Mesenchymal stem cell (in vitro differentiated cells and primary cell): ENCODE measurements around the gene CDH16.

ENCODE experiments used
- DNase-seq: peaks from one replicate; pipeline ENCODE4 v3.0.0-alpha.2; 2013
- H2AFZ ChIP-seq: one replicate; pipeline ENCODE4 v1.6.1; 2013; ENCODE audit warnings: low read depth, mild to moderate bottlenecking, control low read depth, inconsistent platforms, low read length, moderate library complexity
- H2AK5ac ChIP-seq: 2 replicates; pipeline ENCODE4 v1.6.1; 2013; ENCODE audit warnings: low read length, moderate library complexity, mild to moderate bottlenecking, inconsistent platforms; ENCODE audit not compliant: severe bottlenecking
- H2BK120ac ChIP-seq: one replicate; pipeline ENCODE4 v1.6.1; 2013; ENCODE audit warnings: low read depth, mild to moderate bottlenecking, inconsistent platforms, low read length, moderate library complexity
- H2BK12ac ChIP-seq, 2 experiments: one replicate each; pipeline ENCODE4 v1.6.1; 2013; ENCODE audit warnings: inconsistent platforms in 2 of 2, low read length in 2 of 2, mild to moderate bottlenecking in 2 of 2, moderate library complexity in 2 of 2, control low read depth in 1 of 2
- H2BK15ac ChIP-seq: one replicate; pipeline ENCODE4 v1.6.1; 2013; ENCODE audit warnings: mild to moderate bottlenecking, low read depth, inconsistent platforms; ENCODE audit not compliant: poor library complexity, severe bottlenecking
- H2BK5ac ChIP-seq: 2 replicates; pipeline ENCODE4 v1.6.1; 2013; ENCODE audit warnings: low read depth, mild to moderate bottlenecking, low read length, control low read depth, inconsistent platforms; ENCODE audit not compliant: poor library complexity, severe bottlenecking
- H3K14ac ChIP-seq, 2 experiments: one replicate each; pipeline ENCODE4 v1.6.1; 2013; ENCODE audit warnings: inconsistent platforms in 2 of 2, low read length in 2 of 2, control low read depth in 1 of 2, mild to moderate bottlenecking in 1 of 2, moderate library complexity in 1 of 2
- H3K18ac ChIP-seq, 2 experiments: one replicate each; pipeline ENCODE4 v1.6.1; 2013; ENCODE audit warnings: inconsistent platforms in 2 of 2, low read length in 2 of 2, control low read depth in 1 of 2, low read depth in 1 of 2, mild to moderate bottlenecking in 1 of 2
- H3K23ac ChIP-seq, 2 experiments: one replicate each; pipeline ENCODE4 v1.6.1; 2013; ENCODE audit warnings: inconsistent platforms in 2 of 2, low read length in 2 of 2, mild to moderate bottlenecking in 2 of 2, moderate library complexity in 2 of 2, control low read depth in 1 of 2
- H3K27ac ChIP-seq: 2 replicates; pipeline ENCODE4 v1.5.1; 2013; ENCODE audit warnings: mild to moderate bottlenecking, moderate library complexity, low read length, control low read depth, inconsistent platforms; ENCODE audit not compliant: poor library complexity, severe bottlenecking
- H3K27me3 ChIP-seq, 2 experiments: 2 replicates each; pipeline versions ENCODE4 v1.6.1 to v1.7.0; 2013; ENCODE audit warnings: low read length in 2 of 2, mild to moderate bottlenecking in 2 of 2, moderate library complexity in 2 of 2, control low read depth in 1 of 2, inconsistent platforms in 1 of 2; ENCODE audit not compliant: control insufficient read depth in 1 of 2, insufficient read depth in 1 of 2
- H3K36me3 ChIP-seq, 2 experiments: 2 replicates each; pipeline versions ENCODE4 v1.6.1 to v1.7.0; 2013; ENCODE audit warnings: low read length in 2 of 2, control low read depth in 1 of 2, inconsistent platforms in 1 of 2, low read depth in 1 of 2, mild to moderate bottlenecking in 1 of 2; ENCODE audit not compliant: insufficient read depth in 2 of 2, control insufficient read depth in 1 of 2
- H3K4ac ChIP-seq, 2 experiments: one replicate each; pipeline ENCODE4 v1.6.1; 2013; ENCODE audit warnings: inconsistent platforms in 2 of 2, low read length in 2 of 2, mild to moderate bottlenecking in 2 of 2, moderate library complexity in 2 of 2, control low read depth in 1 of 2, low read depth in 1 of 2
- H3K4me1 ChIP-seq: 2 replicates; pipeline ENCODE4 v1.6.1; 2013; ENCODE audit warnings: low read depth, low read length, control low read depth; ENCODE audit not compliant: control insufficient read depth, insufficient read depth
- H3K4me2 ChIP-seq: 2 replicates; pipeline ENCODE4 v1.6.1; 2013; ENCODE audit warnings: low read length, mild to moderate bottlenecking, inconsistent platforms; ENCODE audit not compliant: poor library complexity, severe bottlenecking
- H3K4me3 ChIP-seq, 2 experiments: 2 replicates each; pipeline versions ENCODE4 v1.5.1 to v1.7.0; 2013; ENCODE audit warnings: low read length in 2 of 2, mild to moderate bottlenecking in 2 of 2, control low read depth in 1 of 2, low read depth in 1 of 2; ENCODE audit not compliant: insufficient read depth in 1 of 2
- H3K79me1 ChIP-seq: replicated peaks from 2 replicates; pipeline ENCODE4 v1.6.1; 2013; ENCODE audit warnings: mild to moderate bottlenecking, control low read depth, low read length, inconsistent platforms; ENCODE audit not compliant: poor library complexity, severe bottlenecking
- H3K9ac ChIP-seq: 2 replicates; pipeline ENCODE4 v1.7.0; 2013; ENCODE audit warnings: mild to moderate bottlenecking, low read length, moderate library complexity
- H3K9me3 ChIP-seq: 2 replicates; pipeline ENCODE4 v1.7.0; 2013; ENCODE audit warnings: mild to moderate bottlenecking, low read length; ENCODE audit not compliant: control insufficient read depth
- H4K8ac ChIP-seq: one replicate; pipeline ENCODE4 v1.6.1; 2013; ENCODE audit warnings: inconsistent platforms, mild to moderate bottlenecking, low read length, moderate library complexity
- H4K91ac ChIP-seq: one replicate; pipeline ENCODE4 v1.6.1; 2013; ENCODE audit warnings: mild to moderate bottlenecking, low read length, inconsistent platforms
- WGBS: methylation state at CpG from one replicate; pipeline ENCODE4 v1.1.7; 2013; ENCODE audit warnings: mixed read lengths; 5-methylcytosine and 5-hydroxymethylcytosine counted together

The CDH16 gene

GRCh38 chr16:66882702-66883101 lies 36.0 kb downstream of the CDH16 start:
- Histone ChIP-seq H3K4me2 (no peak overlapping the region), H3K23ac (no peak overlapping the region), H3K36me3 (peaks cover 15 to 37% of the 10 kb centered on the region in 2 experiments), H3K4me1 (peaks cover 16% of the 10 kb centered on the region), H2BK12ac (no peak overlapping the region), H2BK15ac (no peak overlapping the region), H3K27ac (no peak overlapping the region), H3K4me3 (no peak overlapping the region), H2AFZ (no peak overlapping the region), H4K91ac (no peak overlapping the region), H3K4ac (no peak overlapping the region), H4K8ac (no peak overlapping the region), H3K27me3 (no peaks in the 10 kb centered on the region), H2BK5ac (no peak overlapping the region), H2BK120ac (no peak overlapping the region), H3K9ac (no peak overlapping the region), H3K18ac (no peak overlapping the region), H2AK5ac (no peak overlapping the region), H3K9me3 (no peaks in the 10 kb centered on the region), H3K79me1 (peaks cover 33% of the 10 kb centered on the region), H3K14ac (no peak overlapping the region)
- DNase-seq = no peak
- 97% methylated on average over 3 of the region's 3 CpGs for WGBS

GRCh38 chr16:66881964-66882508 lies 36.6 kb downstream of the CDH16 start:
- no peak overlapping the region for H3K9ac ChIP-seq
- no peak overlapping the region for H2BK120ac ChIP-seq
- H4K91ac ChIP-seq = no peak overlapping the region
- H3K36me3 ChIP-seq = peaks cover 15 to 33% of the 10 kb centered on the region in 2 experiments
- H2AFZ ChIP-seq = no peak overlapping the region
- peak overlapping the region in 1 of 2 experiments; percentile 17 for H3K23ac ChIP-seq
- H2BK12ac ChIP-seq = no peak overlapping the region
- H4K8ac ChIP-seq = no peak overlapping the region
- H3K4ac ChIP-seq = no peak overlapping the region
- 94% methylated on average over 6 of the region's 8 CpGs for WGBS
- H2AK5ac ChIP-seq = no peak overlapping the region
- peak overlapping the region; percentile 23 to 97 for H3K4me3 ChIP-seq
- H3K79me1 ChIP-seq = peaks cover 33% of the 10 kb centered on the region
- no peaks in the 10 kb centered on the region for H3K27me3 ChIP-seq
- no peak overlapping the region for H3K27ac ChIP-seq
- no peaks in the 10 kb centered on the region for H3K9me3 ChIP-seq
- H3K14ac ChIP-seq = no peak overlapping the region
- H3K18ac ChIP-seq = no peak overlapping the region
- no peak overlapping the region for H2BK15ac ChIP-seq
- H2BK5ac ChIP-seq = no peak overlapping the region
- peaks cover 17% of the 10 kb centered on the region for H3K4me1 ChIP-seq
- no peak for DNase-seq
- no peak overlapping the region for H3K4me2 ChIP-seq

GRCh38 chr16:66881560-66881959 lies 37.1 kb downstream of the CDH16 start:
- no peak for DNase-seq
- Histone ChIP-seq H3K79me1 (peaks cover 29% of the 10 kb centered on the region), H3K14ac (no peak overlapping the region), H3K4me3 (peak overlapping the region in 1 of 2 experiments; percentile 97), H3K36me3 (peaks cover 15 to 28% of the 10 kb centered on the region in 2 experiments), H2BK12ac (no peak overlapping the region), H2BK15ac (no peak overlapping the region), H2AK5ac (no peak overlapping the region), H3K27ac (no peak overlapping the region), H4K91ac (no peak overlapping the region), H3K27me3 (no peaks in the 10 kb centered on the region), H2BK120ac (no peak overlapping the region), H3K9me3 (no peaks in the 10 kb centered on the region), H3K4me2 (peak overlapping the region; percentile 73), H3K23ac (no peak overlapping the region), H3K18ac (no peak overlapping the region), H3K4me1 (peaks cover 17% of the 10 kb centered on the region), H2BK5ac (no peak overlapping the region), H4K8ac (no peak overlapping the region), H2AFZ (no peak overlapping the region), H3K9ac (peak overlapping the region; percentile 93), H3K4ac (no peak overlapping the region)
- WGBS = 87% methylated on average over 2 of the region's 2 CpGs

GRCh38 chr16:66881014-66881417 lies 37.7 kb downstream of the CDH16 start:
- under 1% methylated on average over 19 of the region's 23 CpGs for WGBS
- no peaks in the 10 kb centered on the region for H3K27me3 ChIP-seq

More at GRCh38 chr16:66881014-66881417, 37.7 kb downstream of the CDH16 start:
- Histone ChIP-seq H3K79me1 (peaks cover 28% of the 10 kb centered on the region), H2BK15ac (no peak overlapping the region), H3K36me3 (peaks cover 15 to 23% of the 10 kb centered on the region in 2 experiments), H3K23ac (no peak overlapping the region), H3K4me2 (peak overlapping the region; percentile 83), H3K4ac (peak overlapping the region in 1 of 2 experiments; percentile 42), H3K18ac (peak overlapping the region; percentile 88 to 89), H3K14ac (peak overlapping the region in 1 of 2 experiments; percentile 15), H3K9me3 (no peaks in the 10 kb centered on the region), H2BK12ac (no peak overlapping the region), H4K91ac (peak overlapping the region; percentile 9), H4K8ac (peak overlapping the region; percentile 33), H2BK5ac (no peak overlapping the region), H3K4me1 (peaks cover 17% of the 10 kb centered on the region), H2AK5ac (no peak overlapping the region), H2BK120ac (no peak overlapping the region), H3K27ac (no peak overlapping the region), H3K9ac (peak overlapping the region; percentile 93), H2AFZ (no peak overlapping the region), H3K4me3 (peak overlapping the region; percentile 65 to 97)
- peak; percentile 39 for DNase-seq
